K562 (cell line): ENCODE measurements around the gene RAD51D. TPM values are rescaled to one million over a fixed set of nuclear protein-coding genes. Genes with fewer than 3 reads are reported as not detected.
A peak's percentile ranks its signal among the peaks of the same experiment; 100 is the strongest.

ENCODE experiments used
- DMBX1 ChIP-seq: fragments of 250-450 bp; sonication (Bioruptor Pico); IDR thresholded peaks from 2 replicates; pipeline ENCODE4 v1.8.0; 2022; ENCODE audit warnings: inconsistent platforms, mild to moderate bottlenecking, moderate library complexity, borderline replicate concordance
- GATA2 ChIP-seq: sonication (generic); formaldehyde crosslinking; IDR thresholded peaks from 2 replicates; pipeline ENCODE4 v1.4.0; 2020; ENCODE audit warnings: mild to moderate bottlenecking, missing genetic modification reagents
- MTA2 ChIP-seq: fragments of 450-650 bp; IDR thresholded peaks from 2 replicates; pipeline ENCODE4 v1.6.1; 2016; ENCODE audit warnings: low read depth
- POLR2B ChIP-seq: fragments of 450-650 bp; IDR thresholded peaks from 2 replicates; pipeline ENCODE4 v1.6.1; 2018; ENCODE audit warnings: low read depth; ENCODE audit not compliant: partially characterized antibody
- SETDB1 ChIP-seq: IDR thresholded peaks from one replicate; pipeline ENCODE4 v1.6.1; 2012; ENCODE audit warnings: low read length, control low read depth, inconsistent platforms
- SMARCA4 ChIP-seq: fragments of 450-650 bp; IDR thresholded peaks from 2 replicates; pipeline ENCODE4 v1.6.1; 2016
- polyA plus RNA-seq, 8 experiments: library from polyadenylated mRNA; depleted of rRNA in 4 of 8; stranded (reverse) in 5 of 8; unstranded in 3 of 8; fragments of >200 nt; fragmentation: Nextera tagmentation in 2 of 8; fragmentation: Illumina TruSeq in 1 of 8; extraction: Ambion mirVana in 2 of 8; extraction: Trizol in 1 of 8; gene quantifications; 2 replicates each; pipeline versions ENCODE4 v1.2.1 to v1.2.3, GENCODE V29; 2011 to 2014; ENCODE audit warnings: inconsistent platforms in 1 of 8, missing spikeins in 1 of 8
- total RNA-seq, 7 experiments: library from RNA; depleted of rRNA in 6 of 7; stranded (reverse); fragments of >200 nt in 6 of 7; fragmentation: Illumina TruSeq in 2 of 7; extraction: Trizol in 2 of 7; gene quantifications; 2 replicates each; pipeline versions ENCODE4 v1.2.1 to v1.2.3, GENCODE V29; 2011 to 2021; ENCODE audit warnings: low replicate concordance in 1 of 7
- TF ChIP-seq, protein P1 (sequence below): fragments of 250-450 bp; sonication (Bioruptor Pico); IDR thresholded peaks from 2 replicates; pipeline ENCODE4 v1.5.1; 2021; ENCODE audit warnings: mild to moderate bottlenecking
- TF ChIP-seq, protein P2 (sequence below): fragments of 200-800 bp; sonication (Bioruptor generic); IDR thresholded peaks from 2 replicates; pipeline ENCODE4 v1.6.1; 2016; ENCODE audit warnings: missing genetic modification characterization, missing compliant biosample characterization
- TF ChIP-seq, protein P3 (sequence below): fragments of 450-650 bp; formaldehyde crosslinking; IDR thresholded peaks from 2 replicates; pipeline ENCODE4 v1.4.0; 2022; ENCODE audit warnings: missing genetic modification characterization
- TF ChIP-seq, protein P4 (sequence below): IDR thresholded peaks from 2 replicates; pipeline ENCODE4 v1.6.1; 2011; ENCODE audit warnings: borderline replicate concordance, low read depth, mild to moderate bottlenecking, moderate library complexity, low read length; ENCODE audit not compliant: insufficient read depth, poor library complexity, severe bottlenecking
- TF ChIP-seq, protein P5 (sequence below): fragments of 450-650 bp; IDR thresholded peaks from 2 replicates; pipeline ENCODE4 v1.7.1; 2018; ENCODE audit warnings: mild to moderate bottlenecking, low read depth; ENCODE audit not compliant: partially characterized antibody

Gene RAD51D
- total and polyA plus RNA-seq, 9 of the 15 experiments (the other 6 are each of a cell fraction or from before 2014, with no cell fraction given): 2.2 to 16.9 (median 8.7) TPM

DNA sequence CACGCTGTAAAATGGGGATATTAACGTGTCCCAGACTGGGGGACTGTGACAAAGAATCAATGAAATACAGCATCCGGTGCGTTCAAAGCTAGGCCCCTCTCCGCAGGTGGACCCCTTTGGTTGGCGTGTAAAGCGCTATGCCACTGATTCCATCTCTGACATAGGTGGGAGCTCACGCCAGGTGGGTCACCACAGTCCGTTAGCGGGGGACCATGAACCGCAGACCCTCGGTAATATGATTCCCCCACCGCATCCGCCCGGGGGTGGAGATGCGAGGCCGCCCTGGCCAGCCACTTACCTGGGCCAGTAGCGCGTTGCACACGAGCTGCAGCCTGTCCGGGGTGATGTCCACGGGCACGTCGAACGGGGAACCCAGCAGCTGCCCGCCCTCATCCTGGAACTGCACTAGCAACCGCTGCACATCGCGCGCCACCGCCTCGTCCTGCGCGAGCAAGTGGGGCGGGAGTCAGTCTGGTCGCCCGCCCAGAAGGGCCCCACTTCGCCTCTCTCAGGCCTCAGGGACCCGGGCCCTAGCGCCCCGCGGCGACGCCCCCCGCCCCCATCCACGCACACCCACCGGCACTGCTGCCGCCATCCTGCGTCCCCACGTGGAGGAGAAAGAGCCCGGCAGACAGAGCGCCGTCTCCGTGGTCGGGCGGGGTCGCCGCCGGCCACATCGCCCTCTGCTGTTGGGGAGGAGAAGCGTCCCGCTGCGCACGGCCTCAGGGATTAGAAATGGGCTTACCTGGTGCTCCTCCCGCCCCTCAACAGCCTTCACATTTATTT is 22.2 kb upstream of the RAD51D start, which contains the start of gene NLE1 (continued):
- TF ChIP-seq, protein P1, sequence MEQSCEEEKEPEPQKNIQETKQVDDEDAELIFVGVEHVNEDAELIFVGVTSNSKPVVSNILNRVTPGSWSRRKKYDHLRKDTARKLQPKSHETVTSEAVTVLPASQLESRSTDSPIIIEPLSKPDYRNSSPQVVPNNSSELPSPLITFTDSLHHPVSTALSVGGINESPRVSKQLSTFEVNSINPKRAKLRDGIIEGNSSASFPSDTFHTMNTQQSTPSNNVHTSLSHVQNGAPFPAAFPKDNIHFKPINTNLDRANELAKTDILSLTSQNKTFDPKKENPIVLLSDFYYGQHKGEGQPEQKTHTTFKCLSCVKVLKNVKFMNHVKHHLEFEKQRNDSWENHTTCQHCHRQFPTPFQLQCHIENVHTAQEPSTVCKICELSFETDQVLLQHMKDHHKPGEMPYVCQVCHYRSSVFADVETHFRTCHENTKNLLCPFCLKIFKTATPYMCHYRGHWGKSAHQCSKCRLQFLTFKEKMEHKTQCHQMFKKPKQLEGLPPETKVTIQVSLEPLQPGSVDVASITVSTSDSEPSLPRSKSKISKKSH (CRISPR knock-in tag): no peak
- peak; percentile 52 for TF ChIP-seq POLR2B
- no peak for TF ChIP-seq GATA2 (CRISPR knock-in tag)
- TF ChIP-seq, protein P2, sequence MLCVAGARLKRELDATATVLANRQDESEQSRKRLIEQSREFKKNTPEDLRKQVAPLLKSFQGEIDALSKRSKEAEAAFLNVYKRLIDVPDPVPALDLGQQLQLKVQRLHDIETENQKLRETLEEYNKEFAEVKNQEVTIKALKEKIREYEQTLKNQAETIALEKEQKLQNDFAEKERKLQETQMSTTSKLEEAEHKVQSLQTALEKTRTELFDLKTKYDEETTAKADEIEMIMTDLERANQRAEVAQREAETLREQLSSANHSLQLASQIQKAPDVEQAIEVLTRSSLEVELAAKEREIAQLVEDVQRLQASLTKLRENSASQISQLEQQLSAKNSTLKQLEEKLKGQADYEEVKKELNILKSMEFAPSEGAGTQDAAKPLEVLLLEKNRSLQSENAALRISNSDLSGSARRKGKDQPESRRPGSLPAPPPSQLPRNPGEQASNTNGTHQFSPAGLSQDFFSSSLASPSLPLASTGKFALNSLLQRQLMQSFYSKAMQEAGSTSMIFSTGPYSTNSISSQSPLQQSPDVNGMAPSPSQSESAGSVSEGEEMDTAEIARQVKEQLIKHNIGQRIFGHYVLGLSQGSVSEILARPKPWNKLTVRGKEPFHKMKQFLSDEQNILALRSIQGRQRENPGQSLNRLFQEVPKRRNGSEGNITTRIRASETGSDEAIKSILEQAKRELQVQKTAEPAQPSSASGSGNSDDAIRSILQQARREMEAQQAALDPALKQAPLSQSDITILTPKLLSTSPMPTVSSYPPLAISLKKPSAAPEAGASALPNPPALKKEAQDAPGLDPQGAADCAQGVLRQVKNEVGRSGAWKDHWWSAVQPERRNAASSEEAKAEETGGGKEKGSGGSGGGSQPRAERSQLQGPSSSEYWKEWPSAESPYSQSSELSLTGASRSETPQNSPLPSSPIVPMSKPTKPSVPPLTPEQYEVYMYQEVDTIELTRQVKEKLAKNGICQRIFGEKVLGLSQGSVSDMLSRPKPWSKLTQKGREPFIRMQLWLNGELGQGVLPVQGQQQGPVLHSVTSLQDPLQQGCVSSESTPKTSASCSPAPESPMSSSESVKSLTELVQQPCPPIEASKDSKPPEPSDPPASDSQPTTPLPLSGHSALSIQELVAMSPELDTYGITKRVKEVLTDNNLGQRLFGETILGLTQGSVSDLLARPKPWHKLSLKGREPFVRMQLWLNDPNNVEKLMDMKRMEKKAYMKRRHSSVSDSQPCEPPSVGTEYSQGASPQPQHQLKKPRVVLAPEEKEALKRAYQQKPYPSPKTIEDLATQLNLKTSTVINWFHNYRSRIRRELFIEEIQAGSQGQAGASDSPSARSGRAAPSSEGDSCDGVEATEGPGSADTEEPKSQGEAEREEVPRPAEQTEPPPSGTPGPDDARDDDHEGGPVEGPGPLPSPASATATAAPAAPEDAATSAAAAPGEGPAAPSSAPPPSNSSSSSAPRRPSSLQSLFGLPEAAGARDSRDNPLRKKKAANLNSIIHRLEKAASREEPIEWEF (CRISPR knock-in tag): no peak
- no peak for TF ChIP-seq SMARCA4
- no peak for TF ChIP-seq MTA2
- TF ChIP-seq SETDB1: no peak
- TF ChIP-seq, protein P3, sequence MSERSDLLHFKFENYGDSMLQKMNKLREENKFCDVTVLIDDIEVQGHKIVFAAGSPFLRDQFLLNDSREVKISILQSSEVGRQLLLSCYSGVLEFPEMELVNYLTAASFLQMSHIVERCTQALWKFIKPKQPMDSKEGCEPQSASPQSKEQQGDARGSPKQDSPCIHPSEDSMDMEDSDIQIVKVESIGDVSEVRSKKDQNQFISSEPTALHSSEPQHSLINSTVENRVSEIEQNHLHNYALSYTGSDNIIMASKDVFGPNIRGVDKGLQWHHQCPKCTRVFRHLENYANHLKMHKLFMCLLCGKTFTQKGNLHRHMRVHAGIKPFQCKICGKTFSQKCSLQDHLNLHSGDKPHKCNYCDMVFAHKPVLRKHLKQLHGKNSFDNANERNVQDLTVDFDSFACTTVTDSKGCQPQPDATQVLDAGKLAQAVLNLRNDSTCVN (CRISPR knock-in tag): no peak
- TF ChIP-seq DMBX1: no peak
- TF ChIP-seq, protein P4, sequence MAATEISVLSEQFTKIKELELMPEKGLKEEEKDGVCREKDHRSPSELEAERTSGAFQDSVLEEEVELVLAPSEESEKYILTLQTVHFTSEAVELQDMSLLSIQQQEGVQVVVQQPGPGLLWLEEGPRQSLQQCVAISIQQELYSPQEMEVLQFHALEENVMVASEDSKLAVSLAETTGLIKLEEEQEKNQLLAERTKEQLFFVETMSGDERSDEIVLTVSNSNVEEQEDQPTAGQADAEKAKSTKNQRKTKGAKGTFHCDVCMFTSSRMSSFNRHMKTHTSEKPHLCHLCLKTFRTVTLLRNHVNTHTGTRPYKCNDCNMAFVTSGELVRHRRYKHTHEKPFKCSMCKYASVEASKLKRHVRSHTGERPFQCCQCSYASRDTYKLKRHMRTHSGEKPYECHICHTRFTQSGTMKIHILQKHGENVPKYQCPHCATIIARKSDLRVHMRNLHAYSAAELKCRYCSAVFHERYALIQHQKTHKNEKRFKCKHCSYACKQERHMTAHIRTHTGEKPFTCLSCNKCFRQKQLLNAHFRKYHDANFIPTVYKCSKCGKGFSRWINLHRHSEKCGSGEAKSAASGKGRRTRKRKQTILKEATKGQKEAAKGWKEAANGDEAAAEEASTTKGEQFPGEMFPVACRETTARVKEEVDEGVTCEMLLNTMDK: peak; percentile 96
- TF ChIP-seq, protein P5, sequence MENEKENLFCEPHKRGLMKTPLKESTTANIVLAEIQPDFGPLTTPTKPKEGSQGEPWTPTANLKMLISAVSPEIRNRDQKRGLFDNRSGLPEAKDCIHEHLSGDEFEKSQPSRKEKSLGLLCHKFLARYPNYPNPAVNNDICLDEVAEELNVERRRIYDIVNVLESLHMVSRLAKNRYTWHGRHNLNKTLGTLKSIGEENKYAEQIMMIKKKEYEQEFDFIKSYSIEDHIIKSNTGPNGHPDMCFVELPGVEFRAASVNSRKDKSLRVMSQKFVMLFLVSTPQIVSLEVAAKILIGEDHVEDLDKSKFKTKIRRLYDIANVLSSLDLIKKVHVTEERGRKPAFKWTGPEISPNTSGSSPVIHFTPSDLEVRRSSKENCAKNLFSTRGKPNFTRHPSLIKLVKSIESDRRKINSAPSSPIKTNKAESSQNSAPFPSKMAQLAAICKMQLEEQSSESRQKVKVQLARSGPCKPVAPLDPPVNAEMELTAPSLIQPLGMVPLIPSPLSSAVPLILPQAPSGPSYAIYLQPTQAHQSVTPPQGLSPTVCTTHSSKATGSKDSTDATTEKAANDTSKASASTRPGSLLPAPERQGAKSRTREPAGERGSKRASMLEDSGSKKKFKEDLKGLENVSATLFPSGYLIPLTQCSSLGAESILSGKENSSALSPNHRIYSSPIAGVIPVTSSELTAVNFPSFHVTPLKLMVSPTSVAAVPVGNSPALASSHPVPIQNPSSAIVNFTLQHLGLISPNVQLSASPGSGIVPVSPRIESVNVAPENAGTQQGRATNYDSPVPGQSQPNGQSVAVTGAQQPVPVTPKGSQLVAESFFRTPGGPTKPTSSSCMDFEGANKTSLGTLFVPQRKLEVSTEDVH: no peak
